Large intestine (tissue), 3 donors: ENCODE measurements around the gene TAF1B. TPM values are rescaled to one million over a fixed set of nuclear protein-coding genes. Genes with fewer than 3 reads are reported as not detected.

ENCODE experiments used
- DNase-seq, 2 donors: peaks; one replicate each; pipeline versions ENCODE4 v3.0.0 to v3.0.0-alpha.2; 2013
- H3K27ac ChIP-seq: one replicate; pipeline ENCODE4 v1.5.1; 2013; ENCODE audit warnings: low read length
- H3K27me3 ChIP-seq: 2 replicates; pipeline ENCODE4 v1.6.1; 2013; ENCODE audit warnings: low read length; ENCODE audit not compliant: control insufficient read depth, insufficient read depth
- H3K36me3 ChIP-seq: 2 replicates; pipeline ENCODE4 v1.6.1; 2013; ENCODE audit warnings: low read length; ENCODE audit not compliant: control insufficient read depth, insufficient read depth
- H3K4me1 ChIP-seq: one replicate; pipeline ENCODE4 v1.6.1; 2013; ENCODE audit warnings: low read length; ENCODE audit not compliant: control insufficient read depth, insufficient read depth
- H3K4me3 ChIP-seq: one replicate; pipeline ENCODE4 v1.5.1; 2013; ENCODE audit warnings: low read length
- H3K9me3 ChIP-seq: one replicate; pipeline ENCODE4 v1.6.1; 2013; ENCODE audit warnings: mild to moderate bottlenecking, low read depth, low read length, moderate library complexity; ENCODE audit not compliant: control insufficient read depth
- WGBS: methylation state at CpG from one replicate; pipeline ENCODE4 v1.1.5; 2013; ENCODE audit warnings: low lambda C conversion rate; ENCODE audit not compliant: insufficient coverage; 5-methylcytosine and 5-hydroxymethylcytosine counted together
- polyA plus RNA-seq: library from polyadenylated mRNA; unstranded; fragments of 120-200 nt; gene quantifications from one replicate; pipeline ENCODE4 v1.2.1, GENCODE V29; 2013

Gene TAF1B
- polyA plus RNA-seq, 1 donor: 12.0 TPM

DNA sequence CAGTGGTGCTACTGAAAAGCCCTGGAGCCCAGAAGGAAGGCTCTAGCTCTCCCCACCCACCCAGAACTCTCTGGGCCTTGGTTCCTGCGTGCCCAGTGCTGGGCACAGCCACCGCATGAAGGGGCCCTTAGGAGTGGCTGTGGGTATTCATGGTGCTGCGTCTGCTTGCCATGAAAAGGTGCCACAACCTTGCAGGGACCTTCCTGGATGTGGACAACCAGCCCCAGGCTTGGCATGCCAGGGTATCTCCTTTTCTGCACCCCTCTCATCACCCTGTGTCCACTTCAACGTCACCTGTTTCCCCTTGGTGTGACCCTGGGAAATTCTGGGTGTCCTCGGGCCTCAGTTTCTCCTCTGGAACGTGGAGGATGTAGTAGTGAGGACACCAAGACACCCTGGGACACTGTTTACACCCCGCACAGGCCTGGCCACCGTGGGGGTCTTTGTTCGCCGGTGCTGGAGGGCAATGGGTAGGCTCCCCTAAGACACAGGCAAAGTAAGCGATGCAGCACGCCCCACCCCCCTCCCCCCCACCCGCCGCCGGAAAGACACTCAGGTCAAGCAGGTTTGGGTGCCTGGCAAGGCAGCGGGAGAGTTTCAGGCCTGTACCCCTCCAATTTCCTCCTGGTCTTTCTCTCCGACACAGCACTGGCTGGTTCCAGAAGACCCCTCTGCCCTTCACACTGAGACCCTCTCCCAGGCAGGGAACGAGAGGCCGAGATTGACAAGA, 34.8 kb upstream of the TAF1B start:
- no CpG with 5 or more reads among the region's 19 CpGs for WGBS
- Histone ChIP-seq H3K27ac (no peak overlapping the region), H3K27me3 (no peaks in the 10 kb centered on the region), H3K4me3 (no peak overlapping the region), H3K9me3 (no peaks in the 10 kb centered on the region), H3K4me1 (peaks cover 12% of the 10 kb centered on the region), H3K36me3 (no peaks in the 10 kb centered on the region)
- DNase-seq: no peak

DNA sequence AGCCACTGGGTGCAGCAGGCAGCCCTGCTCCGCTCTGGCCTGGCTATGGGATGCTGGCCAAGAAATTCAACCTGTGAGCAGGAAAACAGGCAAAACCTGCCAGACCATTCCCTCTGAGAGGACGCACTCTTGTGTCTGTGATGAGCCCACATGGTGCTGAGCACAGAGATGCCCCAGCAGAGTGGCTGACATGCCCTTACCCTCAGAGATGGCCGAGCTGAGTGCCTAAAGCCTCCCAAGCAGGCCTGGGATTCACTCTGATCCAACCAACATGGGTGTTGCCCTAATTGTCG, 34.3 kb upstream of the TAF1B start:
- Histone ChIP-seq H3K36me3 (no peaks in the 10 kb centered on the region), H3K4me3 (no peak overlapping the region), H3K4me1 (peaks cover 10% of the 10 kb centered on the region), H3K9me3 (no peaks in the 10 kb centered on the region), H3K27me3 (no peaks in the 10 kb centered on the region), H3K27ac (no peak overlapping the region)
- WGBS: no CpG with 5 or more reads among the region's 4 CpGs
- no peak for DNase-seq

DNA sequence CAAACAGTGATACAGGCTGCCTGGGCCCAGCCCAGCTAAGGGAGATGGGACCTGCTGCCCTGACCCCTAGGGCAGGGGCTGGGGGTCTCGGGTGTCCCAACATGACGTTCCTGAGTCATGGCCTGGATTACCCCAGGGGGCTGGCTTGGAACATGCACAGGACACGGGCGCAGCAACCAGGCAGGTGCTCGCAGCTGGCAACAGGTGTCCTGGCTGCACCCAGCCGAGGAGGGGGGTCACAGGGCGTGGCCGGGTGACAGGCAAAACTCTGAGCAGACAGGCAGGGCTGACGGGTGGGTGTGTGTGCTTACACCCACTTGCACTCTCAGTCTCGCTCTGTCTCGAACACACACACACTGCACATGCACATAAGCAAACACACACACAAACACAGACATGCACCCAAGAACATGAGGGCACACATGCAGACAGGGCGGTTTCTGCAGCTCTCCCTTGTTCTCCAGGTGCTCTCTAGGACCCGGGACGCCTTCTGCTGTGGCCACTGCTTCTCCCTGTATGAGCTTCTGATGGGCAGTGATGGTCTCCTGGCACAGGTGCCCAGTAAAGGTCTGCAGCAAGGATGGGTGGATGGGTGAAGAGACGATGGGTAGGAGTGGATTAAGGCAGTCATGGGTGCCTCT, 33.7 kb upstream of the TAF1B start:
- Histone ChIP-seq H3K27ac (no peak overlapping the region), H3K36me3 (no peaks in the 10 kb centered on the region), H3K4me1 (peaks cover 10% of the 10 kb centered on the region), H3K9me3 (no peaks in the 10 kb centered on the region), H3K4me3 (no peak overlapping the region), H3K27me3 (no peaks in the 10 kb centered on the region)
- no CpG with 5 or more reads among the region's 15 CpGs for WGBS
- DNase-seq: peak; percentile 37 to 76

DNA sequence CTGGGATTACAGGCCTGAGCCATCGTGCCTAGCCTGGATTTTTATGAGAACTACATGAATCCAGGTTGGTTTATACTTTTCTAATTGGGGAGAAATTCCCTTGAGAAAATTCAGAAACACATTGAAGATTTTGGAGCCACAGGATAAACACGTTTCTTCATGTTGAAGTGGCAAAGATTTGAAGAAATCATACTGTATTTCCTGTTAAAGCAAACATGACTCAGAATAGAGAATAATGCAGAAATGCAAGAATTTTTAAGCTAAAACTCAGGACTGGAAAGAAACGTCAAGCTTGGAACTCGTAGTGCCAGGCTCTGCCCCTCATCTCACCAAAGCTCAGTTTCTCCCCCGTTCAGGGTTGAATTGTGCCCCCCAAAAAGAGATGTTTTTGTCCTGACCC, 32.1 kb upstream of the TAF1B start:
- no peak for DNase-seq
- peaks cover 10% of the 10 kb centered on the region for H3K4me1 ChIP-seq
- no CpG with 5 or more reads among the region's 5 CpGs for WGBS
- H3K27ac ChIP-seq: no peak overlapping the region
- H3K9me3 ChIP-seq: no peaks in the 10 kb centered on the region
- H3K36me3 ChIP-seq: no peaks in the 10 kb centered on the region
- no peak overlapping the region for H3K4me3 ChIP-seq
- no peaks in the 10 kb centered on the region for H3K27me3 ChIP-seq

DNA sequence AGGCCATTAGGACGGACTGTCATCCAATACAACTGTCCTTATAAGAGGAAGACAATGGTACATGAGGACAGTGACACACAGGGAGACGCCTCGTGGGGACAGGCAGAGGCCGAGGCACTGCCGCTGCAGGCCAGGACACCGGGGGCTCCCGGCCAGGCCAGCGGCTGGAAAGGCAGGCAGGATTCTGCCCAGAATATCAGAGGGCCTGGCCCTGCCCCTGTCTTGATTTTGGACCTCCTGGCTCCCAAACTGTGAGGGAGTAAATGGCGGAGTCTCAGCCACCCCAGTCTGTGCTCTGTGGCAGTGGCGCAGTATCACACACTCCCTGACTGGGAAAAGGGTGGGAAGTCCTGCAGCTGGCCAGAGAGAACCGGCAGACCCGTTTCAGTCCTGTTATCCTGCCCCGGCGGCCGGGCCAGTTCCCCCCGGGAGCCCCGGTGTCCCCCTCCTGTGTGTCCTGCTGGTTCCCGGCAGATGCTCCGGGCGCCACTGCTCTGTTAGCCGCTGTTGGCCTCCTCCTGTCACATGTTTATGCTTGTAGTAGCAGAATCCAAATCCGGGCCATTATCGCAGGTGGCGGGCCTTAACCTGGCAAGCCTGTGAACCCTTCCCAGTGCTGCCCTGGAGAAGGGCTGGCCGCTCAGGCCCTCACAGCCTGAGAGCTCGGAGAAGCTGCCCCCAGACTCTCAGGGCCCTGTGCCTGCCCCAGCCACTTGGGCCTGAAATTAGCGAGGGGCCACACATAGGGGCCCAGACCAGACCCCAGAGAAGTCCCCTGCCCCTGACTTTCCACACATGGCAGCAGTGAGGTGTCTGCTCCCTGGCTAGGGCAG, 31.4 kb upstream of the TAF1B start:
- DNase-seq: no peak
- no peaks in the 10 kb centered on the region for H3K27me3 ChIP-seq
- no peaks in the 10 kb centered on the region for H3K36me3 ChIP-seq
- no peak overlapping the region for H3K27ac ChIP-seq
- no CpG with 5 or more reads among the region's 27 CpGs for WGBS
- peaks cover 10% of the 10 kb centered on the region for H3K4me1 ChIP-seq
- no peaks in the 10 kb centered on the region for H3K9me3 ChIP-seq
- no peak overlapping the region for H3K4me3 ChIP-seq

DNA sequence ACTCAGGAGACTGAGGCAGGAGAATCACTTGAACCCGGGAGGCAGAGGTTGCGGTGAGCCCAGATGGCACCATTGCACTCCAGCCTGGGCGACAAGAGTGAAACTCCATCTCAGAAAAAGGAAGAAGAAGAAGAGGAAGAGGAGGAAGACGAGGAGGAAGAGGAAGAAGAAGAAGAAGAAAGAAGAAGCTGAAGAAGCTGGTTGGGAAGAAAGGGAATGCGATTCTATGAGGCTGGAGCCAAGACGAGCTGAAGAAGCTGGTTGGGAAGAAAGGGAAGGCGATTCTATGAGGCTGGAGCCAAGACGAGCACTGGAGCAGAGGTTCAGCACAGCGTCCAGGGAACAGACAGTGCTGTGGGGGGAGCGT, 30.3 kb upstream of the TAF1B start:
- Histone ChIP-seq H3K9me3 (no peaks in the 10 kb centered on the region), H3K27me3 (no peaks in the 10 kb centered on the region), H3K27ac (no peak overlapping the region), H3K36me3 (no peaks in the 10 kb centered on the region), H3K4me3 (no peak overlapping the region), H3K4me1 (peaks cover 10% of the 10 kb centered on the region)
- no peak for DNase-seq
- WGBS: 94% methylated on average over 5 of the region's 10 CpGs

DNA sequence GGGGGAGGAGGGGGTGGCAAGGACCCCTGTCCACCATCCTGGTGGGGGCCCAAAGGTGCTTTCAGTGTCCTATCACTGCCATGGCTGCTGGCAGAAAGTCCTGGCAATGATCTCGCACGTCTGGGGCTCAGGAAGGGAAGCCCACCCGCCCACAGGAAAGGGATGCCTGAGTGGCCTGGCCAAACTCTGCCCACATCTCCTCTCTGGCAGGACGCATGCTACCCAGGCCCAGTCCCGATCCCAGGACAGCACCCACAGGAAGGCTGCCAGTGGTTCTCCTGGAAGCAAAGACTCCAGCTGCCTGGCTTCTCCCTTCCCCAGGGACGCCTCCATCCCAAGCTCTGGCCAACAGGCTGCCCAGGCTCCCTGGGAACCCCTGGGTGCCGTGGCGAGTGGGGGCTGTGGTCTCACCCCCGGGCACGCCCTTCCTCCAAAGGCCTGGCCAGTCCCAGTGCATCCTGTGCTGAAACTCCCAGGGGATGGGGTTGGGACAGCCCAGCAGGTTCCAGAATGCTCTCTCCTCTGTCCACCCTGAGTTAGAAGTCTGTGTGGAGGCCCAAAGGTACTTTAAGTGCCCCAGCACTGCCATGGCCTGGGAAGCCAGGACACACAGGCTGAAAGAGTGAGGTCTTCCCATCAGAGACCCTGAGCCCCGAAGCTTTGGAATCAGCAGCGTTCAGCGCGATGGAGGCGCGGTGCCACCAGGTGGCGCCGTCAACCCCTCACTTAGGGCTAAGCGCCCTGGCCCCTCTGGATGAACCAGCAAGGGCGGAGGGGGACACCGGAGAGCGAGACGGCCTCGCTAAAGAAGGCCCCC, 29.8 kb upstream of the TAF1B start:
- peaks cover 10% of the 10 kb centered on the region for H3K4me1 ChIP-seq
- no peaks in the 10 kb centered on the region for H3K27me3 ChIP-seq
- peak; percentile 50 to 53 for DNase-seq
- H3K4me3 ChIP-seq: no peak overlapping the region
- WGBS: no CpG with 5 or more reads among the region's 24 CpGs
- H3K27ac ChIP-seq: no peak overlapping the region
- no peaks in the 10 kb centered on the region for H3K36me3 ChIP-seq
- no peaks in the 10 kb centered on the region for H3K9me3 ChIP-seq

DNA sequence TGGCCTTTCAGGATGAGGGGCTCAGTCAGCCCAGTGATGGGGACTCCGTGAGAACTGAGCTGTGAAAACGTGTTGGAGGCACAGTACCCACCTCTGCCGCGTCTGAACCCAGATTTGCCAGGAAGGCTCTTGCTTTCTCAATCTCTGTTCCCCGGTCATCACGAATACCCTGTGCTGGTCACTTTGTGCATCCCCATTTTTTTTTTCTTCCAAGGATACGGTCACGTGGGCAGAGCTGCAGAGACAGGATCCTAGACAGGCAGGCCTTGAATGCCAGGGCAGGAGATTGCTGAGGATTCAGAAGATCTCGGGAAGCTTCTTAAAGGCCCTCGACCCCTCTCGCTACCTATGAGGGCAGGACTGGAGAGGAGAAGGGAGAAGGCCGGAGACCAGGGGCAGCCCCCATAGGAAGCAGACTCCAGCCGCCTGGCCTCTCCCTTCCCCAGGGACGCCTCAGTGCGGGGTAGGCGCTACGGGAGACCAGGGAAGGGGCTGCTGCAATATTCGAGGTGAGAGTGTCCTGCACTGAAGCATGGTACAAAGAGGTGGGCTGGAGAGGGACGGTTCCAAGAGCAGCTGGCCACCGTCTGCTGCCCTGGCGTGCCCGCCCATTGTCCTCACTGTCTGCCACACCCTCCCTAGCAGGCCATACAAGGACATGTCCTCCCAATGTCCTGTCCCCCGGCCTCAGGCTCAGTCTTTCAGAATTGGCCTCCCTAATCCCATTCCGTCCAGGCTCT, 29.0 kb upstream of the TAF1B start:
- Histone ChIP-seq H3K27me3 (no peaks in the 10 kb centered on the region), H3K36me3 (no peaks in the 10 kb centered on the region), H3K4me3 (no peak overlapping the region), H3K27ac (no peak overlapping the region), H3K4me1 (peaks cover 8% of the 10 kb centered on the region), H3K9me3 (no peaks in the 10 kb centered on the region)
- WGBS: 70% methylated on average over 2 of the region's 24 CpGs
- no peak for DNase-seq

DNA sequence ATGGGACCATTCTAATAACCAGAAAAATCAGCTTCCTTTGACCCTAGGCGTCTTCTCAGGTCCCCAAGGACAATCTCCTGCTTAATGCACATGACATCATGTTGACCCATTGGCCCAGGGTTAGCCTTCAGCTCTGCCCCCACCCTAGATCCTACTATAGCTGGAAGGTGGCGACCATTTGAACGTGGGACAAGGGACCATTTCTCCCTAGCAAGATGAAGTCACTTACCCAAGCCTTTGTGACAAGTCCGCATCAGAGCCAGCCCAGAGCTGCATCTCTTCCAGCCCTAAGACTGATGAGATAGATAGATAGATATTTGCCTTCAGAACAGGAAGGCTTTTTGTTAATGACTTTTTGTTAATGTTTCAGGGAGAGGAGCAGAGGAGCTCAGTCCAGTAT, 28.2 kb upstream of the TAF1B start:
- Histone ChIP-seq H3K27ac (no peak overlapping the region), H3K27me3 (no peaks in the 10 kb centered on the region), H3K36me3 (no peaks in the 10 kb centered on the region), H3K4me1 (peaks cover 4% of the 10 kb centered on the region), H3K4me3 (no peak overlapping the region), H3K9me3 (no peaks in the 10 kb centered on the region)
- no peak for DNase-seq
- WGBS: no CpG with 5 or more reads among the region's 4 CpGs
